Spleen (tissue), 11 donors: ENCODE measurements around the gene IL13RA1. TPM values are rescaled to one million over a fixed set of nuclear protein-coding genes. Genes with fewer than 3 reads are reported as not detected.

Experiments
- DNase-seq: peaks from one replicate; pipeline ENCODE4 v3.0.0-alpha.2; 2020
- H3K27ac ChIP-seq, 8 donors: fragments of 200-600 bp; sonication (generic) in 7 of 8; 1 replicate in 4 of 8; 2 replicates in 4 of 8; pipeline versions ENCODE4 v1.5.0 to v1.8.0; 2016 to 2021; ENCODE audit warnings: inconsistent platforms in 4 of 8, mild to moderate bottlenecking in 4 of 8, moderate library complexity in 1 of 8
- H3K27me3 ChIP-seq, 7 donors: fragments of 200-600 bp; sonication (generic) in 6 of 7; replicated peaks in 1 of 7; 1 replicate in 4 of 7; 2 replicates in 3 of 7; pipeline versions ENCODE4 v1.5.0 to v1.8.0; 2016 to 2021; ENCODE audit warnings: inconsistent platforms in 3 of 7, mild to moderate bottlenecking in 1 of 7
- H3K36me3 ChIP-seq, 6 donors: fragments of 200-600 bp; sonication (generic) in 5 of 6; 1 replicate in 4 of 6; 2 replicates in 2 of 6; pipeline versions ENCODE4 v1.5.0 to v1.8.0; 2016 to 2021; ENCODE audit warnings: inconsistent platforms in 2 of 6
- H3K4me1 ChIP-seq, 6 donors: fragments of 200-600 bp; sonication (generic) in 5 of 6; 1 replicate in 3 of 6; 2 replicates in 3 of 6; pipeline versions ENCODE4 v1.5.0 to v1.8.0; 2016 to 2021; ENCODE audit warnings: inconsistent platforms in 3 of 6
- H3K4me3 ChIP-seq, 8 donors: fragments of 200-600 bp; sonication (generic) in 7 of 8; 1 replicate in 4 of 8; 2 replicates in 4 of 8; pipeline versions ENCODE4 v1.5.0 to v1.8.0; 2016 to 2021; ENCODE audit warnings: inconsistent platforms in 4 of 8, mild to moderate bottlenecking in 4 of 8, moderate library complexity in 2 of 8
- H3K9me3 ChIP-seq, 8 donors: fragments of 200-600 bp; sonication (generic) in 7 of 8; 1 replicate in 4 of 8; 2 replicates in 4 of 8; pipeline versions ENCODE4 v1.5.0 to v1.8.0; 2016 to 2021; ENCODE audit warnings: inconsistent platforms in 4 of 8
- POLR2A ChIP-seq, 3 donors: fragments of 450-650 bp; IDR thresholded peaks; one replicate each; pipeline ENCODE4 v1.5.1; 2017; ENCODE audit warnings: antibody characterized with exemption in 3 of 3, mild to moderate bottlenecking in 1 of 3
- POLR2AphosphoS5 ChIP-seq, 3 donors: sonication (generic); formaldehyde crosslinking; IDR thresholded peaks; one replicate each; pipeline ENCODE4 v1.5.1; 2017; ENCODE audit warnings: antibody characterized with exemption in 3 of 3
- WGBS, 5 donors: extraction: QIAGEN DNeasy Blood & Tissue Kit in 3 of 5; methylation state at CpG; one replicate each; pipeline versions ENCODE4 v1.1.5 to v1.1.7; 2013 to 2018; 5-methylcytosine and 5-hydroxymethylcytosine counted together
- intact Hi-C: fragments of 100-400 bp; cut with DNase I; formaldehyde crosslinking; loops from one replicate; pipeline ENCODE4 v1.15.0; 2023; ENCODE audit warnings: low total_unique reads
- polyA plus RNA-seq, 3 donors: library from polyadenylated mRNA; stranded (reverse); fragments of 200-250 nt; gene quantifications; one replicate each; pipeline ENCODE4 v1.2.1, GENCODE V29; 2013
- total RNA-seq, 7 donors: library from RNA; depleted of rRNA in 3 of 7; stranded (reverse); fragments of >200 nt in 3 of 7; fragmentation: NEBNext Ultra II Directional in 4 of 7; extraction: Animal tissue kit (Norgen Biotek cat#: 25700) in 4 of 7; gene quantifications; one replicate each; pipeline versions ENCODE4 v1.1.0 to v1.2.1, GENCODE V29; 2016 to 2021
- TF ChIP-seq, protein P1 (sequence below), 11 experiments: fragments of 200-600 bp in 7 of 11; fragments of 450-650 bp in 4 of 11; sonication (generic) in 4 of 11; IDR thresholded peaks in 8 of 11; conservative IDR thresholded peaks in 3 of 11; 1 replicate in 7 of 11; 2 replicates in 4 of 11; pipeline versions ENCODE4 v1.4.0 to v1.8.0; 2016 to 2021; ENCODE audit warnings: antibody characterized with exemption in 11 of 11, inconsistent platforms in 4 of 11, mild to moderate bottlenecking in 1 of 11
- donor health status: healthy with polysubstance abuse.
- donor health status: DM: no; HTN: no; CAD: no; lungs with moderate emphysema.
- donor health status: DM: no; HTN: no; CAD: no.
- donor health status: Bipolar disorder and iron deficiency.
- donor health status: healthy.
- donor health status: DM: no; HTN: no; CAD: no.
- donor health status: DM: yes; HTN: yes; CAD: no.

The IL13RA1 gene
- total and polyA plus RNA-seq, 10 donors: 17.5 to 67.1 (median 45.4) TPM

DNA sequence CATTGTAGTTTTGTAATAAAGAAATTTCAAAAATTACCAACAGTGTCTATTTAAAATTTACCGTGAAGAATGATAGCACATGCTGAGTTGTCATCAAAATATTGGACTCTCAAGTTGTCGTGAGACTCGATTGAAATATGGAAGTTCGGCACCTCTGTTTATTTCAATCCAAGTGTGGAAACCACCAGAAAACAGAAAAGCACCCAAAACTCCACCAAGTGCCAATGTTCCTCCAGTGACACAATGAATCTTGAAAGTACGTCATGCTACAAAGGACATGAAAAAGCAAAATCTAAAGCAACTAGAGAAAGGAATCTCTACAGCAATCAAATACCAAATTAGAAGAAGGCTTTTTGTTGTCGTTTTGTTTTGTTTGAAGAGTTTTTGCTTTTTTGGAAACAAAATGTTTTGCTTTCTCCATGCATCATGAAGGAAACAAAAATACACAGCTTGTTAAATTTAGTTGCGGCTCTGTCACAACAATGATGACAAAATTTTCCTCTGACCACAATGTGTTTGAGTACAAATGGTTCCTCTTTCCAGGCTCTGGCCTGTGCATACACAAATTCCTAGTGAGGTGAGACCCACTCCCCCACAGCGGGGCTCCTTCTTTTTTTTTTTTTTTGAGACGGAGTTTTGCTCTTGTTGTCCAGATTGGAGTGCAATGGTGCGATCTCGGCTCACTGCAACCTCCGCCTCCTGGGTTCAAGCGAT, 9.6 kb upstream of the IL13RA1 start:
- no peak for DNase-seq
- TF ChIP-seq POLR2AphosphoS5 (IDR thresholded peaks at IDR 0.05) (no peak), POLR2A (IDR thresholded peaks at IDR 0.05) (no peak)
- TF ChIP-seq, protein P1, sequence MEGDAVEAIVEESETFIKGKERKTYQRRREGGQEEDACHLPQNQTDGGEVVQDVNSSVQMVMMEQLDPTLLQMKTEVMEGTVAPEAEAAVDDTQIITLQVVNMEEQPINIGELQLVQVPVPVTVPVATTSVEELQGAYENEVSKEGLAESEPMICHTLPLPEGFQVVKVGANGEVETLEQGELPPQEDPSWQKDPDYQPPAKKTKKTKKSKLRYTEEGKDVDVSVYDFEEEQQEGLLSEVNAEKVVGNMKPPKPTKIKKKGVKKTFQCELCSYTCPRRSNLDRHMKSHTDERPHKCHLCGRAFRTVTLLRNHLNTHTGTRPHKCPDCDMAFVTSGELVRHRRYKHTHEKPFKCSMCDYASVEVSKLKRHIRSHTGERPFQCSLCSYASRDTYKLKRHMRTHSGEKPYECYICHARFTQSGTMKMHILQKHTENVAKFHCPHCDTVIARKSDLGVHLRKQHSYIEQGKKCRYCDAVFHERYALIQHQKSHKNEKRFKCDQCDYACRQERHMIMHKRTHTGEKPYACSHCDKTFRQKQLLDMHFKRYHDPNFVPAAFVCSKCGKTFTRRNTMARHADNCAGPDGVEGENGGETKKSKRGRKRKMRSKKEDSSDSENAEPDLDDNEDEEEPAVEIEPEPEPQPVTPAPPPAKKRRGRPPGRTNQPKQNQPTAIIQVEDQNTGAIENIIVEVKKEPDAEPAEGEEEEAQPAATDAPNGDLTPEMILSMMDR (IDR thresholded peaks at IDR 0.05 in 8 of 11, conservative IDR thresholded peaks at IDR 0.05 in 3 of 11): no peak
- H3K36me3 ChIP-seq: no peaks in the 10 kb centered on the region
- WGBS, 5 donors: 52 to 73% (median 62%) methylated on average over 13 of the region's 13 CpGs
- H3K4me3 ChIP-seq: peak overlapping the region in 1 of 8 donors; percentile 27
- peaks cover 0 to 33% (median 6%) of the 10 kb centered on the region in 6 donors for H3K4me1 ChIP-seq
- intact Hi-C loops: no loop called here
- H3K27ac ChIP-seq: peak overlapping the region in 7 of 8 donors; percentile 65 to 92 (median 78)
- no peaks in the 10 kb centered on the region for H3K27me3 ChIP-seq
- no peaks in the 10 kb centered on the region for H3K9me3 ChIP-seq

DNA sequence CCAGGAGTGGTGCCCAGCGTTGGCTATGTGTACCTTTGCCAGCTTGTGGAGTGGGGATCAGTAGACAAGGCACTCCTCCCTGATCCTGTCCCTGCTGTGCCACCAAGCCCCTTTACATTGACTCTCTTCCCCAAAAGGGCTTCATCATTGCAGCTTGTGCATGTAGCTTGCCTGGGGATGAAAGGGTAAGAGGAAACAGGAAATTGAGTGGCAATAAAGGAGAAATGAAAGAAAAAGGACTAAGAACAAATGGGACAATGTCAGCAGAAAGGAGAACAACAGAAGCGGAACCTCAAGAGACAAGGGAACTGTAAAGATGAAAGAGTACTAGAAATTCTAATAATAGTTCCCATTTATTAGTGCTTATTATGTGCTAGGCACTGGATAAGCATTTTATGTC, 8.7 kb upstream of the IL13RA1 start:
- Histone ChIP-seq H3K4me3 (peak overlapping the region in 1 of 8 donors; percentile 27), H3K27me3 (no peaks in the 10 kb centered on the region), H3K36me3 (no peaks in the 10 kb centered on the region), H3K9me3 (no peaks in the 10 kb centered on the region), H3K27ac (peak overlapping the region in 7 of 8 donors; percentile 57 to 92 (median 78)), H3K4me1 (peaks cover 0 to 38% (median 14%) of the 10 kb centered on the region in 6 donors)
- peak in 1 of 3 donors; percentile 51 for TF ChIP-seq POLR2AphosphoS5 (IDR thresholded peaks at IDR 0.05)
- no peak for TF ChIP-seq POLR2A (IDR thresholded peaks at IDR 0.05)
- intact Hi-C loops: no loop called here
- DNase-seq: no peak
- WGBS, 5 donors: 26 to 71% (median 60%) methylated on average over 2 of the region's 2 CpGs

DNA sequence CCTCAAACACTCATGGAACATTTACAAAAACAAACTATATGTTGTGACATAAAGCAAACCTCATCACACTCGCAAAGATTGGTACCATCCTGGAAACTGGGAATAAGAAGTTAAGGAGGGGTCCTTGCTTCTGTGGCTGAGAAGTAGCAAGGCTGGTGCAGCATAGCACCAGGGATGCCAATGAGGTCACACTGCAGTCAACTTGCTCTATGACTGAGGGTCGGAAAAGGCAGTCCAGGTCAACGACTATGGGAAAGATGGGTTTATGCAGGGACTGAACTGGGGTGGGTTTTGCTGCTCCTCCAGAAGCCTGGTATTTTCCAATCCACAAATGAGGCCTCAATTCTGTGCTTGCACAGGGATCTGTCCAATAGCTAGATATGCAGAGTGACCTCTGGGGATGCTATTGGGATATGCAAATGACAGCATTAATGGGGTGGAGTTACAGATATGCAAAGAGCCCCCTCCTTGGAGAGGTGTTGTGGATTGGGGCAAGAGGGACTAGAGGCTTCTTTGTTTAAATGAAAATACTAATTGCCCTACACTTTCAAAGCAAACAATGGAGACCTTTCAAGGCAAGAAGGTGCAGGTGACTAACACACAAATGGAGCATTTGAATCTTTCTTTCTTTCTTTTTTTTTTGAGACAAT, 7.2 kb upstream of the IL13RA1 start:
- intact Hi-C loops: no loop called here

DNA sequence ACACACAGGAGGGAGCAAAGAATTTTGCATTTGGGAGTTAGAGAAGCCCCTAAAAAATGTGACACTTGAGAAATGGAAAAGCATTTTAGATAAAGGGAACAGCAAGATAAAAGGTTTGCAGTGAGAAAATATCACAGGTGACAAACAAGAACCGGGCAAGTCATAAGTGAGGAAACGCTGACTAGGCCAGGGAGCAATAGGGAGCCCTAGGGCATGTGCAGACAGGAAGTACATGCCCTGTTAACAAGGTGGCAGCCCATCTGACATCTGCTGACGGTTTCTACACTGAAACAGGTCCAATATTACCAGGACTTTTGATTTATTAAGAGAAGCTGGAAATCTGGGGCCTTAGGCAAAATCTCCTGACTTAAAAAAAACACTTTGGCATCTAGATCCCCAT, 4.0 kb upstream of the IL13RA1 start:
- H3K4me1 ChIP-seq: peaks cover 0 to 63% (median 35%) of the 10 kb centered on the region in 6 donors
- no peaks in the 10 kb centered on the region for H3K9me3 ChIP-seq
- H3K36me3 ChIP-seq: no peaks in the 10 kb centered on the region
- H3K4me3 ChIP-seq: no peak overlapping the region
- intact Hi-C loops: no loop called here
- H3K27me3 ChIP-seq: peaks cover 0 to 14% (median 0%) of the 10 kb centered on the region in 7 donors
- H3K27ac ChIP-seq: peak overlapping the region in 2 of 8 donors; percentile 15 to 65
- no peak for DNase-seq
- WGBS, 5 donors: 45 to 65% (median 49%) methylated on average over 3 of the region's 3 CpGs
- TF ChIP-seq, protein P1 (IDR thresholded peaks at IDR 0.05 in 8 of 11, conservative IDR thresholded peaks at IDR 0.05 in 3 of 11): no peak
- no peak for TF ChIP-seq POLR2A (IDR thresholded peaks at IDR 0.05)

More for the DNA sequence above, 7.2 kb upstream of the IL13RA1 start:
- no peaks in the 10 kb centered on the region for H3K27me3 ChIP-seq
- no peak for TF ChIP-seq POLR2A (IDR thresholded peaks at IDR 0.05)
- TF ChIP-seq, protein P1 (IDR thresholded peaks at IDR 0.05 in 8 of 11, conservative IDR thresholded peaks at IDR 0.05 in 3 of 11): no peak
- TF ChIP-seq POLR2AphosphoS5 (IDR thresholded peaks at IDR 0.05): no peak
- H3K4me1 ChIP-seq: peaks cover 0 to 53% (median 25%) of the 10 kb centered on the region in 6 donors
- H3K27ac ChIP-seq: no peak overlapping the region
- DNase-seq: no peak
- no peaks in the 10 kb centered on the region for H3K36me3 ChIP-seq
- WGBS, 5 donors: 78 to 95% (median 87%) methylated on average over 3 of the region's 3 CpGs
- no peaks in the 10 kb centered on the region for H3K9me3 ChIP-seq
- H3K4me3 ChIP-seq: no peak overlapping the region
